Eye (tissue), 1 donor: ENCODE data around the gene TSPO2.
A peak's percentile ranks its signal among the peaks of the same experiment; 100 is the strongest.

Experiments used
- DNase-seq: peaks from one replicate; pipeline ENCODE4 v3.0.0-alpha.2; 2015

Gene TSPO2

GRCh38 chr6:41027799-41028560 lies 14.3 kb upstream of the TSPO2 start:
- DNase-seq = peak; percentile 95

GRCh38 chr6:41028561-41029412 lies 13.5 kb upstream of the TSPO2 start:
- DNase-seq = no peak

GRCh38 chr6:41032830-41033229 lies 9.4 kb upstream of the TSPO2 start:
- no peak for DNase-seq

DNA sequence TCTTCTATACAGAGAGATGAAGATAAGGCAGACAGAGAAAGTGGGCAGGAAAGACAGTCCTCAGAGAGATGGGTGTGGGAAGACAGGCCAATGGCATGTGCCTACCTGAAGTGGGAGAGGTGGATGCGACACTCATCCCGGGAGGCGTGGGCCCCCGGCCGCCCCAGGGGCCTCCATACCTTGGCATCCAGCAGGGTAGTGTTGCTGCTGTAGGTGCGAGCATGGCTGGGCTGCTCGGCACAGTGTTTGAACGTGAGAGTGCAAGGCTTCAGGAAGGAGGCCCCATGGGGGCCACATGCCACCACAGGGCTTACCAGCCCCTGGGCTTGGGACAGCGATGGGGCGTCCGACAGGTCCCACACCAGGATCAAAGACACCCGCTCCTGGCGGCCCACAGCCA lies 8.5 kb upstream of the TSPO2 start:
- no peak for DNase-seq

- no peak for DNase-seq
Measured at GRCh38 chr6:41036186-41036585, 6.1 kb upstream of the TSPO2 start.

DNA sequence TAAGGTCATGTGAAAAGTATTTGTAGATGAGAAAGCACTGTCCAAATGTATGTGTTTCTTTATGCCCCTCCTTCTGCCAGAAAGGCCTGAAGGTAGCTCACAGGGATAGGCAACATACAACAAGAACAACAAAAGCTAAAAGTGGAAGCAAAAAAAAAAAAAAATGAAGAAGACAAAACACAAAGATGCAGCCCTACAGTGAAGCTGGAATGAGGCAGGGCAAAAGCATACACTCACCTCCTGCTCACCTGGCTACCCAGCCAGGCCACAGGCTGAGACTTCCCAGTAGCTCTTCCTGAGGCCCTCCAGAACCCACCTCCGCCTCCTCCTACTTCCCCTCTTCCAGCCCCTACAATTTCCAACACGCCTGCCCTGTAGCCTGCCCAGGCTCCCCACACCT lies 5.7 kb upstream of the TSPO2 start:
- no peak for DNase-seq

DNA sequence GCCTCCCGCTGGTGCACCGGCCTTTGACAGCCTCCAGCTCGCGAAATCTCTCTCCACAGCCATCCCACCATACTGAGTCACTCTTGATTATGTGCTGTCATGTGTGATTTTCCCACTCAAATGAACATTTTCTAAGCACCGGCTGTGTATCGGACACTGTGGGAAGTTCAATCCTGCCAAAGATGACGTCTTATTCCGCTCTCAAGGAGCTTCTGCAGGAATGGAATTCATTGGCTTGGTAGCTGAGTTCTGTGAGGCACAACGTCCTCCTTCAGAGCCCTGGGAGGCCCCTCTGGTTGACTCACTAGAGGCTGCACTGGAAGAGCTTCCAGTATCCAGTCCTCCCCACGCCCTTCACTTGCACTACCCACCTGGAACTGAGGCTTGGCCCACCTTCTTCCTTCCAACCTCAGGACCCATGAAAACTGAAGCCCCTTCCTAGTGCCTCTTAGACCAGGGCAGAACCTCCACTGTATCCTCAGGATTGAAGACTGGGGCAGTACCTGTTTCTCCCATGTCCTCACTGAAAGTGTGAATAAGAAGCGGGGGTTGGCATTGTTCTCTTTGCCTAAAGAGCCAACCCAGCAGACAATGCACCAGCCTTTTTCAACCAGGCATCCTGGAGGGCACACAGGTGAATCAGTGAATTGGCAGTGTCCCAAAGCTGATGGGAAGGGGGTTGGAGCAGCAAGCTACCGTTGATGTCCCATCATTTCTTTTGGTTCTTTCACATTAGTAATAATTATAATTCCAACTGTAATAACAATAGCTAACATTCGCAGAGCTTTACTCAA lies 5.0 kb upstream of the TSPO2 start:
- DNase-seq = no peak

- no peak for DNase-seq
Measured at GRCh38 chr6:41038205-41038604, 4.1 kb upstream of the TSPO2 start.

DNA sequence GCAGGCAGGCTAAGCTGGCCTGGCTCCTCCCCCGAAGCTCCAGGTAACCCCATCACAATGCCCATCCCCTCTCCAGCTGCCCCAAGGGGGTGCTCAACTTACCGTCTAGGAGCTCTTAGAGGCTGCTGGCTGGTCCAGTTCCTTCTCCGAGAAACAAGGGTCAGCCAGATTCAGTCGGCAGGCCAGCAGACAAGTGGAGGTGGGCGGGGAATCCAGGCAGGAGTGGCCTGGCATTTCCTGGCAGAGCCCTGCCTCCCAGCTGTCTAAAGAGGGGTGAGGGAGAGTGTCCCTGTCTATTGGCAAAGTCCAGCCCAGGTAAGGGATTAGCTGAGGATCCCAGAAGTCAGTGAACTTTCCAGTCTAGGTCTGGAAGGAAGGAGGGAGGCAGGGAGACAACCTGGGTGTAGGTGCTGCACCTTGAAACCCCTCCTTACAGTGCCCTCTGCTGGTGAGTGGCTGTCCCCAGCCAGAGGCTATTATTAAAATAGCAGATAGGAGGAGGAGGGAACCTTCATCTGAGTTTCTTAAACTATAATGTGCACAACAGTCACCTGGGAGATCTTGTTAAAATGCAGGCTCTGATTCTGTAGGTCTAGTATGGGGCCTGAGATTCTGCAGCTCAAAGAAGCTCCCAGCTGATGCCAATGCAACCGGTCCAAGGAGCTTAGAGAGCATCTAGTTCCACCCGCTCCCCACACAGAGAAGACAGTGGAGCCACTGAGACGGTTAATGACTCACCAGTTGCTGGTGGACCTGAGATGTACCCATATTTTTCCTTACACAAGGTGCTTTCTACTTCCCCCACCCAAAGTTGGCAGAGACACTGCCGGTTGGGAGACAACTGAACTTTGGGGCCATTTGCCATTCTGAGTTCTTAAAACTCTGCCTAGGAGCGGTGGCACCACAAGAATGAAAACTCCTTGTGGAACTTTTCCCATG lies 2.9 kb upstream of the TSPO2 start, which contains the start of gene UNC5CL:
TSS of gene UNC5CL (minus strand) at position 162 of the 939 bp plus-strand sequence. CDS start 4,147 bp downstream, outside the sequence.
- peak; percentile 33 for DNase-seq

DNA sequence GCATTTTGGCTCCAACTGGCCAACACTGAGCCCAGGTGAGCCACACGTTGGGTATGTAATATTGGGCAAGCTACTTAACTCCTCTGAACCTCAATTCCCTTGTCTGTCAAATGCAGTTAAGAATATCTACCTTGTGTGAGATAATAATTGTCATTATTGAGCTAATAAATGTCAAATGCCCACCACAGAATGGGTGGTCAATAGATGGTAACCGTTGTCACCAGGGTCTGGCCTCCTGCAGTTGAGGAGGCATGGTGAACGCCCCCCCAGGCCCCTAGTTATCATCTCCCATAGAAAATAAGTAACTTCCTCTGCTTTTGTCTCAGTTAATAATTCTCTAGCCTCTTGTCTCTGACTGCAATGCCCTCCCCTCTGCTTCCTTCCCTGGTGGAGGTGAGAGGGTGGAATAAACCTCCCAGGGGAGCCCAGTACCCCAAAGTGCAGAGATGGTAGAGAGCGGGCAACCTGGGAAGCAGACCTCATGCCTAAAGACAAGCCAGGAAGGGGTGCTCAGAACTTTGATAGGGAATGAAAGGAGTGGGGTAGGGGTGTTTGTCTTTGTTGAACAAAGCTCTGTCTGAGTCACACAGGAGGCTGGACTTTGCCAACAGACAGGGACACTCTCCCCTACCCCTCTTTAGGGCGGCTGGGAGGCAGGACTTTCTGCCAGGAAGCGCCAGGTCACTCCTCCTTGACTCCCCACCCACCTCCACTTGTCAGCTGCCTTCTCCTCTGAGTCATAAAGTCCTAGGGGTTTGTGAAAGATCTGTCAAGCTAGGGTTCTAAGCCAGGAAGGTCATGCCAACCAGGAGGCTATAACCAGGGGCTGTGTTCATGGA lies 1.9 kb upstream of the TSPO2 start:
- no peak for DNase-seq

DNA sequence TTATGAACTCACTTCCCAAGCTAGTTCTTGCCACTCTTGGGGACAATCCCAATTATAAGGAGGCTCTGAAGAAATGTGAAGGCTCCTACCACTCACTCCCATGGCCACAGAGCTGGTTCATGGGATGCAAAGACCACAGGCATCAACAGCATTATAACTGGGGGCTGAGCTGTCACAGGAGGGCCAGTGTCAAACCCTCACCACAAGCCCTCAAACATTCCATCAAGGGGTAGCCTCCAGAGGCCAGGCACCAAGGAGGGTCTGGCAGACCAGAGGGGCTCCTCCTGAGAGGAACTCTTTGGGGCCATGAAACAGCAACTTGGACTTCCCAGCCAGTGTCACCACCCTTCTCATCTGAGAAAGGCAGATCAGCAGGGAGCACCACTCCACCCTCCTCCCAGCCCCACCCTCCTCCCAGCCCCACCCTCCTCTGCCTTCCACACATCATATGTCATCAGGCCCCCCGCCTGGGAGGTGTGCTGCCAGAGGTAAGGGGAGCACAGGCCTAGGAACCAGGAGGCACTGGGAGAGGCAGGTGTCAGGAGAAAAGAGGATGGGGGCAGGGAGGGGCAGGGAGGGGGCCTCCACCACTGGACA lies 1.2 kb upstream of the TSPO2 start:
- DNase-seq = no peak

DNA sequence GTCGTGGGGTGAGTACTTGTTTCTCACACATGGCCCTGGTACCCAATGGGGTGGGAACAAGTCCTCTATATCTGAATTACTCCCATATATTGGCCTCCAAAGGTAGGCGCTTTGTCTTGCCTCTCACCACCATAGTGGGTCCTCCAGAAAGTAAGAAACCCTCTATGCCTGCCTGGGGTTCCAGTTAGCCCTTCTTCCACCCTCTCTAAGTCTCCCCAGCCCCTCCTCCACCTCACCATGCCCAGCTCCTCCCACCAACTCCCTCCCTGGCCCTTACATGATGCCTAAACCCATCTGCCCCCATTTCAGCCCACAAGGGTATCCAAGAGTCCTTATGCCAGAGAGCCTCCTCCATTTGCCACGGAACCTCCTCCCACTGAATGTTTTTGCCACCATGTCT lies 884 bp downstream of the TSPO2 start:
- no peak for DNase-seq

DNA sequence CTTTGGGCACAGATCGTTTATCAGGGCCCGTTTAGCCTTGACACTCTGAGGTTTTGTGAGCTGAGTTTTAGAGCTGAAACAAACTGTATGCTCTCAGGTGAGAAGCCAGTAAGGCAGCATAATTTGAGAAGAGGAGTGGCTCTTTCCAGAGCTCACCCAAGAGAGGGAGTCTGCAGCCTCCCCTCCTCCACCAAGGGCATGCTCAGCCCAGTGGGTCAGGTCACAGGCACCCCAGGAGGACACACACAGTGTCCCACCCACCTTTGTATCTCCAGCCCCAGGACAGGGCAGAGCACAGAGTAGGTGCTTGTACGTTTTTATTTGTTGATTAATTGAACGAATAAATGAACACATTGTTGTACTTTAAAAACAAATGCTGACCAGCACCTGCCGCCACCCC lies 3.4 kb downstream of the TSPO2 start:
- DNase-seq = no peak

- no peak for DNase-seq
Measured at GRCh38 chr6:41046084-41046483, 3.8 kb downstream of the TSPO2 start.

DNA sequence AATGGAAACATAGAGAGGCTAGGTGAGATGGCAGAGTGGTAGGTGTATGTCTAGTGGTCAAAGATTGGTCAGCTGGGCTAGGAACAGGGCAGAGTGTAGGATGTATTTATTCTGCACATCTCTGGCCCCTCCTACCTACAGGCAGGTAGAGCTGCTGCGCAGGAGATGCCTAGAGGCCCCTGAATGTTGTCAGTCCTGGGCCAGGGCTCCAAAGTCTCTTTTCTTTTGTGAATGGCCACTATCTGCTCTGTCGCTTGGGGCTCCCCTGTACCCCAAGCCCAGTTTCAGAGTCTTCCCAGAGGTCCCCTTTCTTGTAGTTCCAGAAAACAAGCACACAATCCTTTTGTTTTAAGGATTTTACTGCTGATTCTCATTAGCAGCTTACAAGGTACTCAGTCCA lies 5.0 kb downstream of the TSPO2 start:
- no peak for DNase-seq

GRCh38 chr6:41047745-41048732 lies 5.8 kb downstream of the TSPO2 start:
- DNase-seq = no peak

GRCh38 chr6:41049521-41049920 lies 7.3 kb downstream of the TSPO2 start:
- no peak for DNase-seq

- no peak for DNase-seq
Measured at GRCh38 chr6:41049955-41050354, 7.7 kb downstream of the TSPO2 start.

DNA sequence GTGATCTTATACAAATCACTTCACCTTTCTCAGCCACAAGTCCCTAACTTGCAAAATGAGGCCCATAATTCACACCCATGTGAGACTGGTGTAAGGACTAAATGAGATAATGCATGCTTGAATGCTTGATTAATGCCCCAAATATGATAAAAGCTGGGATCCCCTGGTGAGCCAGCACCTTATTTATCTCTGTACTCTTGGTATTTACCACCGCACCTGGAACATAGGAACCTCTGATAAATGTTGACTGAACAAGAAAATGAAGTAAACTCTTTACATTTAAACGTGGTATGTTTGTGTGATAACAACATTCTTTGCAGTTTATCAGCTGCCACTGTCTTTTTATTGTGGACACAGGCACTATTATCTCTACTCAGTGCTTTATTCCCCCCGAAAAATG lies 8.3 kb downstream of the TSPO2 start:
- DNase-seq = no peak
